ENCODE measurements around the gene XPO5. TPM values are rescaled to one million over a fixed set of nuclear protein-coding genes. Genes with fewer than 3 reads are reported as not detected.
A peak's percentile ranks its signal among the peaks of the same experiment; 100 is the strongest.
"Not testable (repeated sequence)": the region's sequence is repeated elsewhere in the genome, so short reads cannot be mapped to it uniquely, and the experiment has no call there.

XPO5 gene
- total RNA-seq, 1 experiment from 2014 or later: 77.4 TPM

GRCh38 chr6:43559328-43559727 lies 16.5 kb downstream of the XPO5 start:
- H3K4me2 ChIP-seq (ENCODE audit: low read length): no peak overlapping the region
- no peak overlapping the region for H3K27ac ChIP-seq (ENCODE audit: low read depth, low read length)
- peaks cover 60 to 76% of the 10 kb centered on the region in 2 experiments for H3K36me3 ChIP-seq (ENCODE audit: control insufficient read depth in 1 of 2, insufficient read depth in 2 of 2, low read length in 2 of 2)
- TF ChIP-seq JUND (IDR thresholded peaks at IDR 0.05) (no peak), ATF3 (IDR thresholded peaks at IDR 0.05) (no peak), ZFX (IDR thresholded peaks at IDR 0.05) (no peak), SRF (IDR thresholded peaks at IDR 0.05; ENCODE audit: low read depth) (no peak)
- no peak overlapping the region for H3K4me3 ChIP-seq (replicated peaks in 1 of 2; ENCODE audit: low read depth in 1 of 2, low read length in 2 of 2)
- BruUV-seq (replicated peaks): TSS peak; percentile 11
- no peaks in the 10 kb centered on the region for H3K4me1 ChIP-seq (ENCODE audit: control insufficient read depth in 1 of 2, insufficient read depth in 2 of 2, low read length in 2 of 2)
- H3K79me2 ChIP-seq (ENCODE audit: insufficient read depth, low read length): no peaks in the 10 kb centered on the region; the same call in 1 of the 2 replicates
- H3K9me3 ChIP-seq (ENCODE audit: control insufficient read depth in 1 of 2, insufficient read depth in 1 of 2, low read depth in 1 of 2, low read length in 2 of 2): no peaks in the 10 kb centered on the region
- H4K20me1 ChIP-seq (ENCODE audit: insufficient read depth): no peaks in the 10 kb centered on the region
- H3K9me2 ChIP-seq (ENCODE audit: insufficient read depth): no peaks in the 10 kb centered on the region
- ChIA-PET RAD21 (ENCODE audit: low non-redundant PET in 1 of 2, low total read pairs in 2 of 2, uncharacterized antibody in 2 of 2, unreplicated experiment in 2 of 2) (no interaction called here), POLR2A (no interaction called here), CTCF (no interaction called here)
- H3K9ac ChIP-seq (ENCODE audit: low read length): no peak overlapping the region
- no peak overlapping the region for H2AFZ ChIP-seq (ENCODE audit: low read depth, low read length, poor library complexity, severe bottlenecking)
- H3K27me3 ChIP-seq (ENCODE audit: insufficient read depth, low read length): no peaks in the 10 kb centered on the region
- intact Hi-C loops (cut with micrococcal nuclease): no loop called here
- ATAC-seq (no peak), DNase-seq (ENCODE audit: low read depth, low spot score) (no peak)

GRCh38 chr6:43557620-43558019 lies 18.2 kb downstream of the XPO5 start:
- H2AFZ ChIP-seq (ENCODE audit: low read depth, low read length, poor library complexity, severe bottlenecking); H3K9me2 ChIP-seq (ENCODE audit: insufficient read depth); H4K20me1 ChIP-seq (ENCODE audit: insufficient read depth); H3K4me3 ChIP-seq (replicated peaks in 1 of 2; ENCODE audit: low read depth in 1 of 2, low read length in 2 of 2); H3K27me3 ChIP-seq (ENCODE audit: insufficient read depth, low read length); ATAC-seq; BruUV-seq (replicated peaks); H3K27ac ChIP-seq (ENCODE audit: low read depth, low read length); H3K9ac ChIP-seq (ENCODE audit: low read length); intact Hi-C loops (cut with micrococcal nuclease); H3K4me2 ChIP-seq (ENCODE audit: low read length); RAD21 ChIA-PET (ENCODE audit: low non-redundant PET in 1 of 2, low total read pairs in 2 of 2, uncharacterized antibody in 2 of 2, unreplicated experiment in 2 of 2); H3K9me3 ChIP-seq (ENCODE audit: control insufficient read depth in 1 of 2, insufficient read depth in 1 of 2, low read depth in 1 of 2, low read length in 2 of 2); H3K4me1 ChIP-seq (ENCODE audit: control insufficient read depth in 1 of 2, insufficient read depth in 2 of 2, low read length in 2 of 2); POLR2A ChIA-PET; CTCF ChIA-PET; H3K79me2 ChIP-seq (ENCODE audit: insufficient read depth, low read length); DNase-seq (ENCODE audit: low read depth, low spot score): not testable (repeated sequence)
- peaks cover 63 to 74% of the 10 kb centered on the region in 2 experiments for H3K36me3 ChIP-seq (ENCODE audit: control insufficient read depth in 1 of 2, insufficient read depth in 2 of 2, low read length in 2 of 2)

GRCh38 chr6:43547222-43547621 lies 28.6 kb downstream of the XPO5 start:
- POLR2A ChIA-PET: no interaction called here
- Histone ChIP-seq H3K27me3 (ENCODE audit: insufficient read depth, low read length) (no peaks in the 10 kb centered on the region), H3K9me3 (ENCODE audit: control insufficient read depth in 1 of 2, insufficient read depth in 1 of 2, low read depth in 1 of 2, low read length in 2 of 2) (no peaks in the 10 kb centered on the region), H3K9me2 (ENCODE audit: insufficient read depth) (no peaks in the 10 kb centered on the region), H4K20me1 (ENCODE audit: insufficient read depth) (no peaks in the 10 kb centered on the region), H3K9ac (ENCODE audit: low read length) (no peak overlapping the region), H3K4me2 (ENCODE audit: low read length) (no peak overlapping the region), H2AFZ (ENCODE audit: low read depth, low read length, poor library complexity, severe bottlenecking) (no peak overlapping the region), H3K27ac (ENCODE audit: low read depth, low read length) (no peak overlapping the region), H3K4me1 (ENCODE audit: control insufficient read depth in 1 of 2, insufficient read depth in 2 of 2, low read length in 2 of 2) (no peaks in the 10 kb centered on the region), H3K4me3 (replicated peaks in 1 of 2; ENCODE audit: low read depth in 1 of 2, low read length in 2 of 2) (no peak overlapping the region), H3K79me2 (ENCODE audit: insufficient read depth, low read length) (peaks cover 17% of the 10 kb centered on the region; the same call in 1 of the 2 replicates), H3K36me3 (ENCODE audit: control insufficient read depth in 1 of 2, insufficient read depth in 2 of 2, low read length in 2 of 2) (peaks cover 59 to 75% of the 10 kb centered on the region in 2 experiments)
- BruUV-seq (replicated peaks): no TSS peak
- RAD21 ChIA-PET (ENCODE audit: low non-redundant PET in 1 of 2, low total read pairs in 2 of 2, uncharacterized antibody in 2 of 2, unreplicated experiment in 2 of 2): no interaction called here
- no peak for DNase-seq (ENCODE audit: low read depth, low spot score)
- intact Hi-C loops (cut with micrococcal nuclease): no loop called here
- CTCF ChIA-PET: no interaction called here
- ATAC-seq: no peak
- TF ChIP-seq POLR2A (IDR thresholded peaks at IDR 0.05; ENCODE audit: borderline replicate concordance, extremely low read depth, insufficient read depth, insufficient read length): no peak
- TF ChIP-seq EGR1 (IDR thresholded peaks at IDR 0.05; ENCODE audit: low read depth): no peak
- no peak for TF ChIP-seq ATF3 (IDR thresholded peaks at IDR 0.05)
- no peak for TF ChIP-seq YY1 (IDR thresholded peaks at IDR 0.05; ENCODE audit: extremely low read depth, insufficient replicate concordance, low read depth, low read length)
- no peak for TF ChIP-seq ZBTB33 (IDR thresholded peaks at IDR 0.05; ENCODE audit: extremely low read depth, insufficient replicate concordance, low read length)
- TF ChIP-seq ELF1 (IDR thresholded peaks at IDR 0.05; ENCODE audit: borderline replicate concordance, low read depth): no peak
- TF ChIP-seq SRF (IDR thresholded peaks at IDR 0.05; ENCODE audit: low read depth): no peak
- no peak for TF ChIP-seq SP1 (IDR thresholded peaks at IDR 0.05; ENCODE audit: low read depth)
- TF ChIP-seq ZNF274 (IDR thresholded peaks at IDR 0.05; ENCODE audit: low read depth, low read length): no peak
- no peak for TF ChIP-seq MAX (IDR thresholded peaks at IDR 0.05)
- TF ChIP-seq CEBPB (IDR thresholded peaks at IDR 0.05; ENCODE audit: low read depth): no peak

Measured in HCT116 (cell line).